HL-60 (cell line): ENCODE data around the gene KRT15.

Experiments used
- POLR2AphosphoS5 ChIP-seq: IDR thresholded peaks from 2 replicates; pipeline ENCODE4 v1.6.1; 2012; ENCODE audit warnings: low read depth
- TF ChIP-seq, protein P1 (sequence below): IDR thresholded peaks from one replicate; pipeline ENCODE4 v1.5.1; 2011; ENCODE audit warnings: low read length, control low read depth, inconsistent platforms; ENCODE audit not compliant: insufficient read depth
- TF ChIP-seq, protein P2 (sequence below): IDR thresholded peaks from 2 replicates; pipeline ENCODE4 v1.6.1; 2012; ENCODE audit warnings: low read depth; ENCODE audit not compliant: insufficient replicate concordance

DNA sequence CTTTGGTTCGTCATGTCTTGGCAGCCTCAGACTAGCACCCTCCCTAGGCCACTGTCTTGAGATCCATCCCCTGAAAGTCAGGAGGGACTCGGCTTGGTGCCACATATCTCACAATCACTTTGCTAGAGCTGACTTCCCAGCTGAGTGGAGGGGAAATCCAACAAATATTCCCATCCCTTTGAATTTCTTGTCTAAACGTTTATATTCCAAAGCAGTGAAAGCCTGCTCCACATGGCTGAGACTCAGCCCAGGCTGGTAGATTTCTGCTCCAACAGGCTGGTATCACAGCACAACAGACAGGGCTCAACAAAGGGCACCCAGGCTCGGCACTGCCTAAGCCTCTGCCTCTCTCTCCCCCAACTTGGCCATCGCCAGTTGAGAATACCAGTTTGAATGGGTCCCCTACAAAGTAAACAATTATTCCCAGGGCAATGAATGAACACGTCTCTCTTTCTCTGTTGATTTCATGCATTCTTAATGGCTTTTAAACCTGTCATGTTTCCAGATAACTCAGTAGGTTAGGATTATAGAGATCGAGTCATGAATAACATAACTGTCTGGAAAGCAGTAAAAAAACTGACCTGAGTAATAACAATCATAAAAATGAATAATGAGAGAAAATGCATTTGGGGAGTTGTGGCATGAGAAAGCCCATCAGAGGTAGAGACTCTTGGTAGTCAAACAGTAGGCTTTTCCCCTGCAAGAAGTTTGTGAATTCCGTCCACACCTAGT, 14.3 kb downstream of the KRT15 start:
- TF ChIP-seq, protein P1, sequence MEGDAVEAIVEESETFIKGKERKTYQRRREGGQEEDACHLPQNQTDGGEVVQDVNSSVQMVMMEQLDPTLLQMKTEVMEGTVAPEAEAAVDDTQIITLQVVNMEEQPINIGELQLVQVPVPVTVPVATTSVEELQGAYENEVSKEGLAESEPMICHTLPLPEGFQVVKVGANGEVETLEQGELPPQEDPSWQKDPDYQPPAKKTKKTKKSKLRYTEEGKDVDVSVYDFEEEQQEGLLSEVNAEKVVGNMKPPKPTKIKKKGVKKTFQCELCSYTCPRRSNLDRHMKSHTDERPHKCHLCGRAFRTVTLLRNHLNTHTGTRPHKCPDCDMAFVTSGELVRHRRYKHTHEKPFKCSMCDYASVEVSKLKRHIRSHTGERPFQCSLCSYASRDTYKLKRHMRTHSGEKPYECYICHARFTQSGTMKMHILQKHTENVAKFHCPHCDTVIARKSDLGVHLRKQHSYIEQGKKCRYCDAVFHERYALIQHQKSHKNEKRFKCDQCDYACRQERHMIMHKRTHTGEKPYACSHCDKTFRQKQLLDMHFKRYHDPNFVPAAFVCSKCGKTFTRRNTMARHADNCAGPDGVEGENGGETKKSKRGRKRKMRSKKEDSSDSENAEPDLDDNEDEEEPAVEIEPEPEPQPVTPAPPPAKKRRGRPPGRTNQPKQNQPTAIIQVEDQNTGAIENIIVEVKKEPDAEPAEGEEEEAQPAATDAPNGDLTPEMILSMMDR: no peak
- TF ChIP-seq, protein P2, sequence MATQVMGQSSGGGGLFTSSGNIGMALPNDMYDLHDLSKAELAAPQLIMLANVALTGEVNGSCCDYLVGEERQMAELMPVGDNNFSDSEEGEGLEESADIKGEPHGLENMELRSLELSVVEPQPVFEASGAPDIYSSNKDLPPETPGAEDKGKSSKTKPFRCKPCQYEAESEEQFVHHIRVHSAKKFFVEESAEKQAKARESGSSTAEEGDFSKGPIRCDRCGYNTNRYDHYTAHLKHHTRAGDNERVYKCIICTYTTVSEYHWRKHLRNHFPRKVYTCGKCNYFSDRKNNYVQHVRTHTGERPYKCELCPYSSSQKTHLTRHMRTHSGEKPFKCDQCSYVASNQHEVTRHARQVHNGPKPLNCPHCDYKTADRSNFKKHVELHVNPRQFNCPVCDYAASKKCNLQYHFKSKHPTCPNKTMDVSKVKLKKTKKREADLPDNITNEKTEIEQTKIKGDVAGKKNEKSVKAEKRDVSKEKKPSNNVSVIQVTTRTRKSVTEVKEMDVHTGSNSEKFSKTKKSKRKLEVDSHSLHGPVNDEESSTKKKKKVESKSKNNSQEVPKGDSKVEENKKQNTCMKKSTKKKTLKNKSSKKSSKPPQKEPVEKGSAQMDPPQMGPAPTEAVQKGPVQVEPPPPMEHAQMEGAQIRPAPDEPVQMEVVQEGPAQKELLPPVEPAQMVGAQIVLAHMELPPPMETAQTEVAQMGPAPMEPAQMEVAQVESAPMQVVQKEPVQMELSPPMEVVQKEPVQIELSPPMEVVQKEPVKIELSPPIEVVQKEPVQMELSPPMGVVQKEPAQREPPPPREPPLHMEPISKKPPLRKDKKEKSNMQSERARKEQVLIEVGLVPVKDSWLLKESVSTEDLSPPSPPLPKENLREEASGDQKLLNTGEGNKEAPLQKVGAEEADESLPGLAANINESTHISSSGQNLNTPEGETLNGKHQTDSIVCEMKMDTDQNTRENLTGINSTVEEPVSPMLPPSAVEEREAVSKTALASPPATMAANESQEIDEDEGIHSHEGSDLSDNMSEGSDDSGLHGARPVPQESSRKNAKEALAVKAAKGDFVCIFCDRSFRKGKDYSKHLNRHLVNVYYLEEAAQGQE: no peak
- no peak for TF ChIP-seq POLR2AphosphoS5
